ENCODE measurements around the gene GLI3.

DNA sequence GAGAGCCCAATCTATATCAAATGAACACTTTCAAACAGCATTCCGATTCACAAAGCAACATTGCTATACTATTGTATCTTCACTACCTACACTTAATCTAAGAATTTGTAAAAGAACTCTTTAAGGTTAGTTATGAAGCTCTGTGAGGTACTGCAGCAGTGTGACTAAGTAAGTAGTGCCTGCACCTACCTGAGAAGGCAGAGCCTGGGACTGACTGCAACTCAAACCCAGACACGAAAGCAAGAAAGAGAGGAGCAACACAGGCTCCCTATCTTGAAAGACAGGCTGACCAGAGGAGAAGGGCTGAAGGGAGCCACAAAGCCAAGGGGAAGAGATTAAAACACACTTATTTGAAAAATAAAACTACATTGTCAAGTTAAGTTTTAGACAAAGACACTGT, 160.1 kb downstream of the GLI3 start:
- TF ChIP-seq EP300 (IDR thresholded peaks at IDR 0.05; ENCODE audit: borderline replicate concordance in 1 of 2, control insufficient read depth in 1 of 2, low read depth in 2 of 2, low read length in 2 of 2) (no peak), PAX8 (IDR thresholded peaks at IDR 0.05) (no peak), RAD51 (IDR thresholded peaks at IDR 0.05) (no peak), POLR2A (IDR thresholded peaks at IDR 0.05; ENCODE audit: low read depth, low read length) (no peak), TAF1 (IDR thresholded peaks at IDR 0.05; ENCODE audit: borderline replicate concordance, low read depth, low read length) (no peak), NFYB (IDR thresholded peaks at IDR 0.05; ENCODE audit: insufficient read depth, low read depth, low read length) (no peak), POU2F2 (IDR thresholded peaks at IDR 0.05; ENCODE audit: borderline replicate concordance, low read depth, low read length) (no peak), NRF1 (conservative IDR thresholded peaks at IDR 0.05; ENCODE audit: low read depth, low read length) (no peak)
- TF ChIP-seq, protein P1, sequence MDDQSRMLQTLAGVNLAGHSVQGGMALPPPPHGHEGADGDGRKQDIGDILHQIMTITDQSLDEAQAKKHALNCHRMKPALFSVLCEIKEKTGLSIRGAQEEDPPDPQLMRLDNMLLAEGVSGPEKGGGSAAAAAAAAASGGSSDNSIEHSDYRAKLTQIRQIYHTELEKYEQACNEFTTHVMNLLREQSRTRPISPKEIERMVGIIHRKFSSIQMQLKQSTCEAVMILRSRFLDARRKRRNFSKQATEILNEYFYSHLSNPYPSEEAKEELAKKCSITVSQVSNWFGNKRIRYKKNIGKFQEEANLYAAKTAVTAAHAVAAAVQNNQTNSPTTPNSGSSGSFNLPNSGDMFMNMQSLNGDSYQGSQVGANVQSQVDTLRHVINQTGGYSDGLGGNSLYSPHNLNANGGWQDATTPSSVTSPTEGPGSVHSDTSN (IDR thresholded peaks at IDR 0.05; ENCODE audit: insufficient replicate concordance, low read depth, low read length): no peak
- TF ChIP-seq, protein P2, sequence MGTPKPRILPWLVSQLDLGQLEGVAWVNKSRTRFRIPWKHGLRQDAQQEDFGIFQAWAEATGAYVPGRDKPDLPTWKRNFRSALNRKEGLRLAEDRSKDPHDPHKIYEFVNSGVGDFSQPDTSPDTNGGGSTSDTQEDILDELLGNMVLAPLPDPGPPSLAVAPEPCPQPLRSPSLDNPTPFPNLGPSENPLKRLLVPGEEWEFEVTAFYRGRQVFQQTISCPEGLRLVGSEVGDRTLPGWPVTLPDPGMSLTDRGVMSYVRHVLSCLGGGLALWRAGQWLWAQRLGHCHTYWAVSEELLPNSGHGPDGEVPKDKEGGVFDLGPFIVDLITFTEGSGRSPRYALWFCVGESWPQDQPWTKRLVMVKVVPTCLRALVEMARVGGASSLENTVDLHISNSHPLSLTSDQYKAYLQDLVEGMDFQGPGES (IDR thresholded peaks at IDR 0.05): no peak
- TF ChIP-seq, protein P3, sequence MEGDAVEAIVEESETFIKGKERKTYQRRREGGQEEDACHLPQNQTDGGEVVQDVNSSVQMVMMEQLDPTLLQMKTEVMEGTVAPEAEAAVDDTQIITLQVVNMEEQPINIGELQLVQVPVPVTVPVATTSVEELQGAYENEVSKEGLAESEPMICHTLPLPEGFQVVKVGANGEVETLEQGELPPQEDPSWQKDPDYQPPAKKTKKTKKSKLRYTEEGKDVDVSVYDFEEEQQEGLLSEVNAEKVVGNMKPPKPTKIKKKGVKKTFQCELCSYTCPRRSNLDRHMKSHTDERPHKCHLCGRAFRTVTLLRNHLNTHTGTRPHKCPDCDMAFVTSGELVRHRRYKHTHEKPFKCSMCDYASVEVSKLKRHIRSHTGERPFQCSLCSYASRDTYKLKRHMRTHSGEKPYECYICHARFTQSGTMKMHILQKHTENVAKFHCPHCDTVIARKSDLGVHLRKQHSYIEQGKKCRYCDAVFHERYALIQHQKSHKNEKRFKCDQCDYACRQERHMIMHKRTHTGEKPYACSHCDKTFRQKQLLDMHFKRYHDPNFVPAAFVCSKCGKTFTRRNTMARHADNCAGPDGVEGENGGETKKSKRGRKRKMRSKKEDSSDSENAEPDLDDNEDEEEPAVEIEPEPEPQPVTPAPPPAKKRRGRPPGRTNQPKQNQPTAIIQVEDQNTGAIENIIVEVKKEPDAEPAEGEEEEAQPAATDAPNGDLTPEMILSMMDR (IDR thresholded peaks at IDR 0.05 in 2 of 3, conservative IDR thresholded peaks at IDR 0.05 in 1 of 3; ENCODE audit: control insufficient read depth in 2 of 3, extremely low read depth in 1 of 3, insufficient read depth in 1 of 3, low read depth in 3 of 3, low read length in 3 of 3): no peak

Measured in GM12878 (cell line).